VCaP (cell line): ENCODE measurements around the gene PON3.

Experiments
- H3K27ac ChIP-seq: fragments of 450-650 bp; 2 replicates; pipeline ENCODE4 v1.5.1; 2017
- TF ChIP-seq, protein P1 (sequence below): fragments of 450-650 bp; conservative IDR thresholded peaks from 2 replicates; pipeline ENCODE4 v1.5.1; 2017; ENCODE audit warnings: mild to moderate bottlenecking, moderate library complexity

PON3 gene

DNA sequence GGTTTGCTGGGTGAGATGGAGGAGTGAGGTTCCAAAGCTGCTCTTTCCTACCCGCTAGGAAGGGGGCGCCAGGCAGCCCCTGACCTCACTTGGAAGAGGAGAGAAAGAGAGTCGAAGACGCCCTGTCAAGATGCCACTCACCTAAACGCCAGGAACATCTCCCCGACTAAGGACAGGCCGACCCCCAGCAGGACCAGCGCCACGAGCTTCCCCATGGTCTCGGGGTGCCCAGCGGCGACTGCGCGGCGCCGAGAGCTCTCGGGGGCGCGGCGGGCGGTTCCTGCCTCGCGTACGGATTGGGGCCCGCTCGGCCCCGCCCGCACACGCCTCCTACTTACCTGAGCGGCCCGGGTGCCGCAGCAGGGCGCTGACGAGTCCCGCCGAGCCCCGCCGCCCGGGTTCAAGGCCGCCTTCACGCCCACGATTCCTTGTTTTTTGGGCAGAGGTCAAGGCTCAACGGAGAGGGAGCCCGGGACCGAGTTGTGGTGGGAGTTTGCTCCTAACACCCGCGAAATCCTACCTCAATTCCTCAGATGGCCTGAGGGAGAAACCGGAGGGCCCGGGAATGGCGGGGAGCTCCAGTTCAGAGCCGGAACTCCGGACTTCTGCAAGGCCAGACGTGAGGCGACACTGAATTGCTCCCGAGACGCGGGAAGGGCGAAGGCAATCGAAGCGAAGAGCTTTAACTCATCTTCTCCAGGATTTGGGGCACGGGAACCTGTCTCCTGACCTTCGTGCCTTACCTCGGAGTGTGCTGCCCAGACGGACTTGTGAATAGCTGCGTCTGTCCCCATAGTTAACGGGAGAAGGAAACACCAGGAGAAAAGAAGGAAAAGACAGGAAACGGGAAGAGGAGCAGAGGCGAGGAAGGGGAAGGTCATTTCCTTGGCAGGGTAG, at the start of gene PON3:
PON3 (minus strand) TSS at position 240 of the 897 bp plus-strand sequence; CDS start at position 215, 25 bp downstream.
- TF ChIP-seq, protein P1, sequence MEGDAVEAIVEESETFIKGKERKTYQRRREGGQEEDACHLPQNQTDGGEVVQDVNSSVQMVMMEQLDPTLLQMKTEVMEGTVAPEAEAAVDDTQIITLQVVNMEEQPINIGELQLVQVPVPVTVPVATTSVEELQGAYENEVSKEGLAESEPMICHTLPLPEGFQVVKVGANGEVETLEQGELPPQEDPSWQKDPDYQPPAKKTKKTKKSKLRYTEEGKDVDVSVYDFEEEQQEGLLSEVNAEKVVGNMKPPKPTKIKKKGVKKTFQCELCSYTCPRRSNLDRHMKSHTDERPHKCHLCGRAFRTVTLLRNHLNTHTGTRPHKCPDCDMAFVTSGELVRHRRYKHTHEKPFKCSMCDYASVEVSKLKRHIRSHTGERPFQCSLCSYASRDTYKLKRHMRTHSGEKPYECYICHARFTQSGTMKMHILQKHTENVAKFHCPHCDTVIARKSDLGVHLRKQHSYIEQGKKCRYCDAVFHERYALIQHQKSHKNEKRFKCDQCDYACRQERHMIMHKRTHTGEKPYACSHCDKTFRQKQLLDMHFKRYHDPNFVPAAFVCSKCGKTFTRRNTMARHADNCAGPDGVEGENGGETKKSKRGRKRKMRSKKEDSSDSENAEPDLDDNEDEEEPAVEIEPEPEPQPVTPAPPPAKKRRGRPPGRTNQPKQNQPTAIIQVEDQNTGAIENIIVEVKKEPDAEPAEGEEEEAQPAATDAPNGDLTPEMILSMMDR = no peak
- no peak within 1 kb of the TSS for H3K27ac ChIP-seq

DNA sequence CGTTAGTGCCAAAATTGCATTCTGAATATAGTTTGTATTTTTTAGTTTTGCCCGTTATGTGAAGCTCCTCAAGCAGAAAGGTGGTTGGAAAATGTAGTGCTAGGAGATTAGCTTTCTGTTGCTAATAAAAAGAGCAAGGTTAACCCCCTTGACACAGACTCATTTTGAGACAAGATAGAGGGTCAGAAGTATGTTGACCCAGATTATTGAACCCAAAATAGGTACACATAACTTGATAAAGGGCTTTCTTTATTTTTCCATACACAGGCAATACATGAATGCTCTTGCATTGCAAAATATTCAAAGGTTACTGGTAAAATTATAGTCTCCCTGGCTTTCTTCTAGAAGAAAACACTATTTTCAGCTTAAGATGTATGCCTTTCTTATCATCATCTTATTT, 48.6 kb upstream of the PON3 start:
- TF ChIP-seq, protein P1 = no peak
- H3K27ac ChIP-seq = no peak overlapping the region

DNA sequence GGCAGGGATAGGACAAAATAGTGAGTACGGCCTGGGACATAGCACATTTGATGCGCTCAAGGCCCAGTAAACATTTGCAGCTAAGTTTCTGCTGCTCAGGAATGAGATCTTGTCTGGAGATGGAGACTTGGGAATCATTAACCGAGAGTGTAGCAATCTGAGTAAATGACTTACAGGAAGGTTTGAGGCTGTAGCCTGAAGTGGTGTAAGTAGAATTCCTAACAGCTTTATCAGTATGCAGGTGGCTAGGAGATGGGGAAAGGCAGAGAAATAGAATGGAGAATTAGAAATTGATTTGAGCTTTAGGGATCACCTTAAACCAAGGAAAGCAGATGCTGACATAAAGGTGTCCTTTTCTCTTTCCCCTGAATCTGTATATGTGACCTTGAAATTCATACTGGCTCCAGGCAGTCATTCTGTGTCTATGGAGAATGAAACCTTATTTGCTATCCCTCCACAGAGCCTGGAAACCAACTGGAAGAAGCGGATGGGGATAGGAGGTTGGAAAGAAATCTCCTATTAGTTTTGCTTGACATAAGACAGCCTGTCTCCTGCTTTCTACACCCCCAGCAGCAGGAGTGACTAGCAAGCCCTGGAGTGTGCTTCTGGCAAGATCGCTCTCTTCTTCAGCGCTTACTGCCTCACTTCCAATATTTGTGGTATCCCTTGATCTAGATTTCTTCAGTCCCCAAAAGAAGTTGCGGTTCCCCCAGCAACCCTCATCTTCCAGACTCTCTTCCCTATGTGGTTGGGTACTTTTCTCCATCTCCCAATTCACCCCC, 45.1 kb upstream of the PON3 start:
- TF ChIP-seq, protein P1 = no peak
- no peak overlapping the region for H3K27ac ChIP-seq

DNA sequence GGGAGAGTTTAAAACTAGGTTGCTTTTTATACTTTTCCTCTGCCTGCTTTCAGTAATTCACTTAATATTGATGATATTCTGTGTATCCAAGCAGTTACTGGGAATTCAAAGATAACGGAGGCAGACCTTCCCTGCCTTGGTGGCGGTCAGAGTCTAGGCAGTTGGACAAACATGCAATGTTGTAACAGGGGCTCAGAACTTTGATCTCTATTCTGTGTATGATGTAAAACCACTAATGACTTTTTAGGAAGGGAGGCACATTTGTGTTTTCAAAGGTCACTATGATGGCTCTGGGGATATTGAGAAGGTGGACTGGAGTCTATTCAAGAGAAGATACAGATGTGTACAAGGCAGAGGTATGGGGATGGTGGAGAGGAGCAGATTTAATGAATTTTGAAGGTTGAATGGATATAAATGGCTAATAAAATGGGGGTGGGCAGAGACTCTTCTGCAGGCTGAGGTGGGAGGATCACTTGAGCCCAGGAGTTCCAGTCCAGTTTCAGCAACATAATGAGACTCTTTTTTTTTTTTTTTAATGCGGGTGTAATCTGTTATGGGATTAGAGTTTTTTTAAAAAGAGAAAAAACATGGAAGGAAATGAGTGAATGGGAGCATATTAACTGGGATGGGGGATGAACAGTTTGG, 44.3 kb upstream of the PON3 start:
- no peak overlapping the region for H3K27ac ChIP-seq
- TF ChIP-seq, protein P1 = no peak

DNA sequence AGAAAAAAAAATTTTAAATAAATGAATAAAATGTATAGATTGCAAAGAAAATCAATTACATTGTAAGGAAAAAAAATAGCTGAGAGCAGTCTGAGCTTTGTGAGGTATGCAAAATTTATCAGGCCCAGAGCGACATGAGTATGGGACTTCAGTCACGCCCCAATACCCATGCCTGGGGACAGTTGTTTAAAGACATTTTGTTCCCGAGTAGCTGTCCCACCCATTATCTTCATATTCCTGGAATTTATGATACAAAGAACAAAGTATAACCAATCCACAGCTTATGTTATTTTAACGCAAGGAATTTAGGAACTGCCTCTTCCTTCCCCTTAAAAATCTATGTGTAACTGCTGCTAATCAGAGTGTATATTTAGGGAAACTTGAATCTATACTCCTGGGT, 40.2 kb upstream of the PON3 start:
- H3K27ac ChIP-seq = no peak overlapping the region
- TF ChIP-seq, protein P1 = no peak

DNA sequence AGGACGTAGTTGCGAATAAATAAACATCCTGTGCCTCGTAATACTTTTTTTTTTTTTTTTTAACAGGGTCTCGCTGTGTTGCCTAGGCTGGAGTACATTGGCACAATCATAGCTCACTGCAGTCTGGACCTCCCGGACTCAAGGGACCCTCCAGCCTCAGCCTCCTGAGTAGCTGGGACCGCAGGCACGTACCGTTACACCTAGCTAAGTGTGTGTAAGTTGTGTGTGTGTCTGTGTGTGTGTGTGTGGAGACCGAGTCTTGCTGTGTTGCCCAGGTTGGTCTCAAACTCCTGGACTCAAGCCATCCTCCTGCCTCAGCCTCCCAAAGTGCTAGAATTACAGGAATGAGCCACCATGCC, 39.2 kb upstream of the PON3 start:
- peak overlapping the region; percentile 92 for H3K27ac ChIP-seq
- TF ChIP-seq, protein P1 = no peak
